Osteoblast (primary cell): Measurements from ENCODE around the gene GCK. TPM values are rescaled to one million over a fixed set of nuclear protein-coding genes. Genes with fewer than 3 reads are reported as not detected.

ENCODE experiments used
- DNase-seq: peaks from one replicate; pipeline ENCODE4 v3.0.0; 2011; ENCODE audit warnings: low spot score, mixed read lengths; ENCODE audit not compliant: insufficient read length; ENCODE audit errors: missing footprints
- H2AFZ ChIP-seq: 2 replicates; pipeline ENCODE4 v1.6.0; 2011; ENCODE audit warnings: mild to moderate bottlenecking, low read length
- H3K27ac ChIP-seq: 2 replicates; pipeline ENCODE4 v1.5.1; 2011; ENCODE audit warnings: mild to moderate bottlenecking, low read depth, low read length, moderate library complexity
- H3K27me3 ChIP-seq: 2 replicates; pipeline ENCODE4 v1.6.0; 2012; ENCODE audit warnings: mild to moderate bottlenecking, control low read depth, inconsistent platforms, low read length, moderate library complexity; ENCODE audit not compliant: insufficient read depth
- H3K36me3 ChIP-seq: 2 replicates; pipeline ENCODE4 v1.5.1; 2011; ENCODE audit warnings: mild to moderate bottlenecking, low read length, control low read depth, moderate library complexity; ENCODE audit not compliant: insufficient read depth
- H3K4me1 ChIP-seq: 2 replicates; pipeline ENCODE4 v1.5.1; 2011; ENCODE audit warnings: mild to moderate bottlenecking, low read length, control low read depth, moderate library complexity; ENCODE audit not compliant: insufficient read depth
- H3K4me2 ChIP-seq: 2 replicates; pipeline ENCODE4 v1.6.0; 2011; ENCODE audit warnings: mild to moderate bottlenecking, low read length; ENCODE audit not compliant: insufficient read depth
- H3K4me3 ChIP-seq: fragments of 200-600 bp; sonication (generic); 3 replicates; pipeline ENCODE4 v1.5.1; 2012; ENCODE audit warnings: mild to moderate bottlenecking, low read length, inconsistent platforms; ENCODE audit not compliant: insufficient read depth
- H3K79me2 ChIP-seq: 2 replicates; pipeline ENCODE4 v1.6.0; 2012; ENCODE audit warnings: mild to moderate bottlenecking, low read length, control low read depth, inconsistent platforms; ENCODE audit not compliant: insufficient read depth
- H3K9me3 ChIP-seq: 2 replicates; pipeline ENCODE4 v1.5.1; 2011; ENCODE audit warnings: low read depth, low read length, control low read depth
- H4K20me1 ChIP-seq: 2 replicates; pipeline ENCODE4 v1.6.0; 2012; ENCODE audit warnings: mild to moderate bottlenecking, low read length, control low read depth; ENCODE audit not compliant: insufficient read depth
- CTCF ChIP-seq: IDR thresholded peaks from 2 replicates; pipeline ENCODE4 v1.5.1; 2011; ENCODE audit warnings: mild to moderate bottlenecking, low read depth, low read length, moderate library complexity; ENCODE audit errors: extremely low read depth
- total RNA-seq: library from RNA; depleted of rRNA; stranded (reverse); fragments of >200 nt; gene quantifications from 2 replicates; pipeline ENCODE4 v1.2.3, GENCODE V29; 2012

Gene GCK
- total RNA-seq, 1 donor: not detected

DNA sequence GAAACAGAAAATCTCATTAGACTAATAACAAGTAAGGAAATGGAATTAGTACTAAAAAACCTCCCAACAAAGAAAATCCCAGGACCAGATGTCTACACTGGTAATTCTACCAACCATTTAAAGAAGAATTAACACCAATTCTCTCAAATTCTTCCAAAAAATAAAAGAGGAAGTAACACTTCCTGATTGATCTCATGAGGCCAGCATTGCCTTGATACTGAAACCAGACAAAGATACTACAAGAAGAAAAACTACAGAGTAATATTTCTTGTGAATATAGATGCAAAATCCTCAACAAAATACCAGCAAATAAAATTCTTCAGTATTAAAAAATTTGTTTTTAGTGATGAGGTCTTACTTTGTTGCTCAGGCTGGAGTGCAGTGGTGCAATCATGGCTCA lies 21.3 kb downstream of the GCK start:
- H3K27me3 ChIP-seq: peaks cover 9% of the 10 kb centered on the region
- H3K27ac ChIP-seq: no peak overlapping the region
- H3K36me3 ChIP-seq: no peaks in the 10 kb centered on the region
- H3K9me3 ChIP-seq: no peaks in the 10 kb centered on the region
- no peaks in the 10 kb centered on the region for H4K20me1 ChIP-seq
- H3K4me3 ChIP-seq: no peak overlapping the region
- no peaks in the 10 kb centered on the region for H3K79me2 ChIP-seq
- no peak overlapping the region for H2AFZ ChIP-seq
- no peak overlapping the region for H3K4me2 ChIP-seq
- H3K4me1 ChIP-seq: peaks cover 14% of the 10 kb centered on the region
- DNase-seq: no peak
- TF ChIP-seq CTCF: no peak

- Histone ChIP-seq H4K20me1 (no peaks in the 10 kb centered on the region), H3K27ac (no peak overlapping the region), H3K9me3 (no peaks in the 10 kb centered on the region), H3K4me3 (no peak overlapping the region), H3K79me2 (no peaks in the 10 kb centered on the region), H3K27me3 (peaks cover 9% of the 10 kb centered on the region), H2AFZ (no peak overlapping the region), H3K4me2 (peak overlapping the region; percentile 58), H3K36me3 (no peaks in the 10 kb centered on the region), H3K4me1 (peaks cover 21% of the 10 kb centered on the region)
- no peak for TF ChIP-seq CTCF
- DNase-seq: peak; percentile 95
These were observed 25.6 kb downstream of the GCK start for GRCh38 chr7:44163591-44163990.

- Histone ChIP-seq H3K27ac (no peak overlapping the region), H3K4me2 (peak overlapping the region; percentile 58), H3K79me2 (no peaks in the 10 kb centered on the region), H3K4me1 (peaks cover 21% of the 10 kb centered on the region), H4K20me1 (no peaks in the 10 kb centered on the region), H3K27me3 (peaks cover 9% of the 10 kb centered on the region), H2AFZ (no peak overlapping the region), H3K9me3 (no peaks in the 10 kb centered on the region), H3K4me3 (no peak overlapping the region), H3K36me3 (no peaks in the 10 kb centered on the region)
- no peak for TF ChIP-seq CTCF
- peak; percentile 60 for DNase-seq
These were observed 26.3 kb downstream of the GCK start for GRCh38 chr7:44162785-44163395.

- no peak overlapping the region for H3K4me3 ChIP-seq
- H3K27me3 ChIP-seq: peaks cover 2% of the 10 kb centered on the region
- no peaks in the 10 kb centered on the region for H3K36me3 ChIP-seq
- H4K20me1 ChIP-seq: no peaks in the 10 kb centered on the region
- H2AFZ ChIP-seq: no peak overlapping the region
- H3K79me2 ChIP-seq: no peaks in the 10 kb centered on the region
- no peak for DNase-seq
- H3K9me3 ChIP-seq: no peaks in the 10 kb centered on the region
- no peak for TF ChIP-seq CTCF
- H3K27ac ChIP-seq: no peak overlapping the region
- no peak overlapping the region for H3K4me2 ChIP-seq
- H3K4me1 ChIP-seq: peaks cover 21% of the 10 kb centered on the region
These were observed 27.1 kb downstream of the GCK start for GRCh38 chr7:44162179-44162578.
